GM11168 (cell line): ENCODE results near the gene NFILZ.

ENCODE experiments used
- in situ Hi-C: fragments of 300-500 bp; cut with MboI; formaldehyde crosslinking; loops from one replicate; pipeline ENCODE4 v1.12.0; 2022; ENCODE audit warnings: low sequenced_read_pairs; ENCODE audit not compliant: unreplicated experiment

The NFILZ gene

DNA sequence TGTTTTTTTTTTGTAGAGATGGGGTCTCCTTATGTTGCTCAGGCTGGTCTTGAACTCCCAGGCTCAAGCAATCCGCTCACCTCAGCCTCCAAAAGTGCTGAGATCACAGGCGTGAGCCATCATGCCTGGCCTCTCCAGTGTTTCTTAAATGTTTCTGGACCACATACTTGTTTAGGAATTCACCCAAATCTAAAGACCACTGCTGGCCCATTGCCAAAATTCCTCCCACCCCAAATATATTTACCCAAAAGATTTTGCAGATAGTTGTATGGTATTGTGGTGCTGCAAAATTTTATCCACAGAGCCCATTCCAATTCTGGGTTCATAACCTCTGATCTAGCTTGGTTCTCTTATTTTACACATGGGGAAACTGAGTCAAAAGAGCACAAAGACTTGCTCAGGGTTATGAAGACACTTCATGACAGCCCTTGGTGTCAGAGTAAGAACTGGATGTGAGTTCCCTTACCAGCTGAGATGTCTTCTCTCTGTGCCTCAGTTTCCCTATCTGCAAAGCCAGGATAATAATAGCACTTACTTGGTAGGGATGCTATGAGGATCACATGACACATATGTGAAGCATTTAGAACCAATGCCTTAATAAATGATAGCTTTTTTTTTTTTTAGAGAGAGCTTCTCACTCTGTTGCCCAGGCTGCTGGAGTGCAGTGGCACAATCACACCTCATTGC lies 10.9 kb downstream of the NFILZ start:
- in situ Hi-C loops: no loop called here

DNA sequence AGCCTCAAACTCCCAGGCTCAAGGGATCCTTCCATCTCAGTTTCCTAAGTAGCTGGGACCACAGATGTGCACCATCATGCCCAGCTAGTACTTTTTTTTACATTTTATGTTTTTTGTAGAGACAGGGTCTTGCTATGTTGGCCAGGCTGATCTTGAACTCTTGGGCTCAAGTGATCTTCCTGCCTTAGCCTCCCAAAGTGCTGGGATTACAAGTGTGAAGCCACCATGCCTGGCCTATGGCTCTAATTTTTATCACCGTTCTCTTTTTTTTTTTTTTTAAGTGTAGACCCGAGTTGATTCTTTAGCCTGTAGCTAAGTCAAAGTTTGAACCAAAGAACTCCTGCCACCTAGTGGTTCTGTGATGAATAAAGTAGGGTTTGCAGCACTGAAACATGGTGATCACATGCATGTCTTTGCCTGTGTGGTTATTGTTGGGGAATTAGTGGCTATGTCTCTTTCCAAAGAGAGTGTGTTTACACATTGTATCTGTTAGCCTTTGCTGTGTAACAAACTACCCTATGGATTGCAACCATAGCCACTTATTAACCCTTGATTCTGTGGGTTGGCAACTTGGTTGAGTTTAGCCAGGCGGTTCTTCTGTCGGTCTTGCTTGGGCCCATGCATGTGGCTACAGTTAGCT lies 11.6 kb downstream of the NFILZ start:
- in situ Hi-C loops: no loop called here

DNA sequence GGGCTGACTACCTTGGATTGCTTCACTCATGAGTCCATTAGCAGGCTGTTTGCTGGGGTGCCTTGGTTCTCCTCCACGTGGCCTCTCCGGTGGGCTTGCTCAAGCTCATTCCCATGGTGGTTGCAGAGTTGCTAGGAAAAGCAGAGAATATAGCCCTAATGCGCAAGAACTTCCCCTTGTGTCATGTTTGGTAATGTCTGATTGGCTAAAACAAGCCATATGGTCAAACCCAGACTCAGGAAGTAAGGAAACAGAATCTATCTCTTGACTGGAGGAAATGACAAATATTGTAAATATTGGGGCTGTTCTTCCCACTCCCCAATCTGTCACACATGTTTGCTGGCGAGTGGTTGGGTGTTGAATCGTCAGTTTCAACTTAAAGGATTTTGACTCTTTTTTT lies 12.1 kb downstream of the NFILZ start:
- in situ Hi-C loops: no loop called here

DNA sequence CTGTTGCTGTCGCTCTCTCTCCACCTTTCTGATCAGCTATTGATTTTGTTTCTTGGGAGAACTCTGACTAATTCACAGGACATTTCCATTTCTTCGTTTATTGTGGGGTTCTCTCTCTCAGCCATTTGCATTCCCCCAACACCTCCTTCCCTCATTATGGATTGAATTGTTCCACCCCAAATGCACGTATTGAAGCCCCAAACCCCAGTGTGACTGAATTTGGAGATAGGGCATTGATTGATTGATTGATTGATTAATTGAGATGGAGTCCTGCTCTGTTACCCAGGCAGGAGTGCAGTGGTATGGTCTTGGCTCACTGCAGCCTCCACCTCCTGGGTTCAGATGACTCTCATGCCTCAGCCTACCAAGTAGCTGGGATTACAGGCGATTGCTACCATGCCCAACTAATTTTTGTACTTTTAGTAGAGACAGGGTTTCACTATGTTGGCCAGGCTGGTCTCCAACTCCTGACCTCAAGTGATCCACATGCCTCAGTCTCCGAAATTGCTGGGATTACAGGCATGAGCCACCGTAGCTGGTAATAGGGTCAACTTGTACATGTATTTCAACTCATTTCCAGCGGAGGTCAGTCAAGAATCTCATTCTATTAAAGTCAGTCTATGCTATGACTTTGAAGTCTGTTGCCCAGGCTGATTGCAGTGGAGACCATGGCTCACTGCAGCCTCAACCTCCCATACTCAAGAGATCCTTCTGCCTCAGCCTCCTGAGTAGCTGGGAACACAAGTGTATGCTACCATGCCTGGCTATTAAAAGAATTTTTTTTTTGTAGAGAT lies 13.6 kb downstream of the NFILZ start:
- in situ Hi-C loops: no loop called here

DNA sequence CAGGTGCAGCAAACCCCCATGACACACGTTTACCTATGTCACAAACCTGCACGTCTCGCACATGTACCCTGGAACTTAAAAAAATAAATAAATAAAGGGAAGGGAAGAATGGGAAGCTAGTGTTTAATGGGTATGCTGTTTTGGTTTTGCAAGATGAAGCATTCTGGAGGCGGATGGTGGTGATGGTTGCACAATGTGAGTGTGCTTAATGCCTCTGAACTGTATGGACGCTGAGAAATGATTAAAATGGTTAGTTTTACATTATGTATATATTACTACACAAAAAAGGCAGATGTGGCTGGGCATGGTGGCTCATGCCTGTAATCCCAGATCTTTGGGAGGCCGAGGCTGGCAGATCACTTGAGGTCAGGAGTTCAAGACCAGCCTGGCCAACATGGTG lies 17.8 kb downstream of the NFILZ start:
- in situ Hi-C loops: no loop called here

DNA sequence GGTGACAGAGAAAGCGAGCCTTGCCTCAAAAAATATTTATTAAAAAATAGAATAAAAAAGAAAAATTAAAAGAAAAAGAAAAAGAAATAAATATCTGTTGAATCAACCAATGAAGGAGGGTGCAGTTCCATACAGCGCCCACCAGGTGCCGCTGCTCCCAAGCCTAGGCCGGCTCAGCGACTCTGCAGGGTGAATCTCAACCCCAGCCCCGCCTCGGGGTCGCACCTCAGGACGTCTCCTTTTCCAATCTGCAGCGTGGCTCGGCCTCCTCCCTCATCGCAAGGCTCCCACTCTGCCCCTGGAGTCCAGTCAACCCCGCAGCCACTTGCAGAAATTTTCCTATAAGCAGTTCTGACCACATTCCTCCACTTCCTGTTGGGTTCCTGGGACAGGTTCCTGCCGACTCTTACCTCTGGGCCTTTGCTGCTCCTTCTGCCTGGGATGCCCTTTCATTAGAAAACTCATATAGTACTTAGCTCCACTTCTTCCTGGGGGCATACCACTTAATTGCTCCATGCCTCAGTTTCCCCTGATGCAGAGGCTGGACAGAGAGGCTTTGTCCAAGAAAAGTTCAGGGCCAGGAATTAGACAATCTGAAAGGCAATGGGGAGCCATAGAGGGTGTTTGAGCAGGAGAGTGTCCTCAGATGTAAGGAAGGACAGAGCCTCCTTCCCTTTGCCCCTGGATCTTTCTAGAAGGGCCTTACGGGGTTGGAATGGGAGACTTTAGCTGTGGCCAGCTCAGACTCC lies 24.3 kb downstream of the NFILZ start:
- in situ Hi-C loops: no loop called here

DNA sequence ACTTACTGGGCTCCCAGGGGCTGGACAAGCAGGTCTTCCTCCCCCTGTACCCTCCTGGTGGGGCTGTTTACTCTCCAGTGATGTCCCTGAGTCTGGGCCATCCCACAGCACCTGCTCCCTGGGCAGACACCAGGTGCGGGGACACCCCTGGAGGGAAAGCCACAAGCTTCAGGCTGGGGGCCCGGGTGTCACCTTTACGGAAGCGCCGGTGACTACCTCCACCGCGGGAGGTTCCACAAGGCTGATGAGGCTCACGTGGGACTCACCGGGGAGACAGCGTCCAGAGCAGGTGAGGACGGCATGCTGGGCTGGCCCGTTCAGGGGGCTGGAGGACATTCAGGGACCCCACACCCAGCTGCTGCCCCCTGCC lies 24.9 kb downstream of the NFILZ start:
- in situ Hi-C loops: no loop called here

DNA sequence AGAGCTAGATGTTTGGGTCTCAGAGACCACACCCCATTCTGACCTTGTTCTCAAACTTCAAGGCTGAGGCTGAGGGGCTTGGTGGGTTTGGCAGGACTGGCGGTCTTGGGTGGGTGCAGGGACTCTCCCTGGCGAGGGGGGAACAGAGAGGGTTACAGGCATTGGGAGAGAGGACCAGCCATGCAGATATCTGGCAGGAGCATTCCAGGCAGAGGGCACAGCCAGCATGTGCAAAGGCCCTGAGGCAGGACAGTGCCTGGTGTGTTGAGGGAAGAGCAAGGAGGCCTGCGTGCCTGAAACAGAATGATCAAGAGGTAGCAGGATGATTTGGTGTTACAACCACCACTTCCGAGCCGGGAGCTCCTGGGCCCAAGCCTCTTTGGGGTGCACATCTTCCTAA lies 27.4 kb downstream of the NFILZ start:
- in situ Hi-C loops: no loop called here

DNA sequence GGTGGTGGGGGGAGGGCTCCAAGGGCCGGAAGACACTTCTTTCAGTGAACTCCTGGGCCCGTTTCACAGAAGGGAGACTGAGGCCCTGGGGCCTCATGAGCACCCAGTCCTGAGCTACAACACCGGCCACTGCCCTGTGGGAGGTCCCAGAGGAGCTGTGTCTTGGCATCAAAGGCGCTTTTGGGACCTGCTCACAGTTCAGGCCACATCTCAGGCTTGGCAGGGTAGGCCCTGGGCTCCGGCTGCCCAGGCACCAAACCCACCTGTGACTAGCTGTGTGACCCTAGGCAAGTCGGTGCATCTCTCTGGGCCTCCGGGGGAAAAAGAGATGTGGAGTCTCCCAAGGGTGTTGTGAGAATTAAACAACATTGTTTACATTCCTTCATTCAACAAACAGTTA lies 29.5 kb downstream of the NFILZ start:
- in situ Hi-C loops: no loop called here

DNA sequence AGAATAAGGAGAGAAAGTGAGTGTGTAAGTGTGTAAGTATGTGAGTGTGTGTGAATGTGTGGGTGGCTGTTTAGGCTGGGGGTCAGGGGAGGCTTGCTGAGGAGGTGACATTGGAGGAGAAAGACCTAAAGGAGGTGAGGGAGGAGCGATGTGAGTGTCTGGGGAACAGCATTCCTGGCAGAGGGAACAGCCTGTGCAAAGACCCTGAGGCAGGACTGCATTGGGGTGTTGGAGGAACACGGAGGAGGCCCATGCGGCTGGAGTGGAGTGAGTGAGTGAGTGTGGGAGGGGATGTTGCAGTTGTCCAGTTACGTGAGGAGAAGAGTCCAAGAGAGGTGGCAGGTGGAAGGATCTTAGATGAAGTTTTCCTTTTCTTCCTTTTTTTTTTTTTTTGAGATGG lies 31.8 kb downstream of the NFILZ start:
- in situ Hi-C loops: no loop called here

DNA sequence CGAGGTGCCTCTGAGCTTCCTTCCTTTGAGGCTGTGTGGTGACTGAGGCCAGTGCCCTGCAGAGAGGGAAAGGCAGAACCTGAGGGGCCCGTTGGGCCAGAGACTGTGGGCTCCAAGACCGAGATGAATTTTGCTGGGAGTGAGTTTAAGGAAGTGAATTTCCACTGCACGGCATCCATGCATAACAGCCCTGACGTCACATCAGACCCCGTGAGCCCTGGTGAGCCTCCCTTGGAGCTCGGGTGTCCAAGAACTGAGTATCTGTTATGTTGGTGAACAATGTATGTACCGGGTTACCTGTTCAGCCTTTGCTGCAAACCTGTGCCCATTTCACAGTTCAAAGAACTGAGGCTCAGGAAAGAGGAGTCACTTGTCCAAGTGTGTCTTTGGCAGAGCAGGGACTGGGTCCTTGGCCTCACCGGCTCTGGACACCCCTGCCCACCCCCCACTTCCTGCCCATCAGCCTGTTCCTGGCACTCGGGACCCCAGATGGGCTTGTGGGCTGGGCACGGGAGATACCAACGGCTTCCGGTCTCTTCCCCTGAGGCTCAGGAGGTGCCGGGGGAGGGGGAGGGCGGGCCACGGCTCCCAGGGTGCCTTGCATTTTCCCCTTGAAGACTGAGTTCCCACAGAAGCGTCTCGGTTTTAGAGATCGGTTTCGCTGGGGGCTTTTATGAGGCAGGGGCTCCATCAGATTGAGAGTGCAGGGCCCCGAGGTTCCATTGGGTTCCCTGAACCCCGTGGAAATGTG lies 33.7 kb downstream of the NFILZ start:
- in situ Hi-C loops: no loop called here

DNA sequence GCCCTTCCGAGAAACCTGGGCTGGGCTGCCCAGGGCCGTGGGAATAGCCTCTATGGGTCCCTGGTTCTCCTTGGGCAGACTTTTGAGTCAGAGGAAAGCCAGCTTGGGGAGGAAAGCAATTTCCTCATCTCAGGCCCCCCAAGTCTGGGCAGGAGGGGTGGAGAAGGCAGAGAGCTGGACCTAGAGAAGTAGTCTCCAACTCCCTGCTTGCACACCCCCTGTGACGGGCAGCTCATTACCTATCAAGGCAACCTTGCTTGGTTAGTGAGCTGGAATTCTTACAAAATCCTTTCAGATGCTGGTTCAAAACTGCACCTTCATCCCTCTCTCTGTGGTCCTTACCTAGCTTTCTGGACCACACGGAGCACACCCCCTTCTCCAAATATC lies 34.2 kb downstream of the NFILZ start:
- in situ Hi-C loops: no loop called here

DNA sequence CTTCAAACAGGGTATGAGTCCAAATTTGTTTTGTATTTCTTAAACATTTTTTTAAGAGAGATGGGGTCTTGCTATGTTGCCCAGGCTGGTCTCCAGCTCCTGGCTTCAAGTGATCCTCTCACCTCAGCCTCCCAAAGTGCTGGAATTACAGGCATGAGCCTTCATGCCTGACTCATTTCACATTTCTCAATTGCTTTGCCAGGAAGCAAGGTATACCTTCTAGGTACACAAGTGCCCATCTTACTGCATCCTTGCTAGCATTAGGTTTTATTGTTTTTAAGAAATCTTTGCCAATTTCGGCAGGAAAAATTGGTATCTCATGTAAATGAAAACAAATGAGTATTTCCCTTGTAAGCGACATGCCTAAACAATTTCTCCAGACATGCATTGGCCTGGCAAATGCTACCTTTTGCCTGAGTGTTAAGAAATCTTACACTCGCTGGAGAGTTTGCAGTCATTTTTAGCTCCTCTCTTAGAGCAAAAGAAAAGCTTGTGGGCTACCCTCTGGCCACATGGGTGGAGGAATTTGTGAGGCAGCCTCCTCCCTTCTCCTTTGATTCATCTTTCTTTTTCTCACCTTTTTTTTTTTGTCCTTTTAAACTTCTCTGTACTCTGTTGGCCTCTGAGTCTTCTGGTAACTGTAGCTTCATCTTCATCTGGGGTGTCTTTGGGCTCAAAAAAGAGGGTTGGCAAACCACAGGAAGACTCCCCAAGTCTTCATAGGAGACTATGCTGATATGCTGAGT lies 35.2 kb downstream of the NFILZ start:
- in situ Hi-C loops: no loop called here

DNA sequence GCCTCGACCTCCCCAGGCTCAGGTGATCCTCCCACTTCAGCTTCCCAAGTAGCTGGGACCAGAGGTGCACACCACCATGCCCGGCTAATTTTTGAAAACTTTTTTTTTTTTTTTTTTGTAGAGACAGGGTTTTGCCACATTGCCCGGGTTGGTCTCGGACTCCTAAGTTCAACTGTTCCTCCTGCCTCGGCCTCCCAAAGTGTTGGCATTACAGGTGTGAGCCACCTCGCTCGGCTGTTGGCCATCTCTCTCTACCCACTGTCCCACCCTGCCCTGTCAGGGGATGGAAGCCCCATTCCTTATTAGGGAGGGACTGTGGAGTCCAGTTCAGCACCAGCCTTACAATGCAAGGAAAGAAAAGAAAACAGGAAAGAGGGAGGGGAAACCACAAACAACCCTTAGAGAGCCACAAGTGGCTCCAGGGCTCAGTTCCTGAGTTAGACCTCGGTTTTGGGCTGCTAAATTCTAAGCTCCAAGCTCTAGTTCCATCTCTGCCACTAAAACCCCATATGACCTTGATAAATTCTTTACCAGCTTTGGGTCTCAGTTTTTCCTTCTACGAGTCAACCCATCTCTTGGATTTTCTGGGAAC lies 36.5 kb downstream of the NFILZ start:
- in situ Hi-C loops: no loop called here

DNA sequence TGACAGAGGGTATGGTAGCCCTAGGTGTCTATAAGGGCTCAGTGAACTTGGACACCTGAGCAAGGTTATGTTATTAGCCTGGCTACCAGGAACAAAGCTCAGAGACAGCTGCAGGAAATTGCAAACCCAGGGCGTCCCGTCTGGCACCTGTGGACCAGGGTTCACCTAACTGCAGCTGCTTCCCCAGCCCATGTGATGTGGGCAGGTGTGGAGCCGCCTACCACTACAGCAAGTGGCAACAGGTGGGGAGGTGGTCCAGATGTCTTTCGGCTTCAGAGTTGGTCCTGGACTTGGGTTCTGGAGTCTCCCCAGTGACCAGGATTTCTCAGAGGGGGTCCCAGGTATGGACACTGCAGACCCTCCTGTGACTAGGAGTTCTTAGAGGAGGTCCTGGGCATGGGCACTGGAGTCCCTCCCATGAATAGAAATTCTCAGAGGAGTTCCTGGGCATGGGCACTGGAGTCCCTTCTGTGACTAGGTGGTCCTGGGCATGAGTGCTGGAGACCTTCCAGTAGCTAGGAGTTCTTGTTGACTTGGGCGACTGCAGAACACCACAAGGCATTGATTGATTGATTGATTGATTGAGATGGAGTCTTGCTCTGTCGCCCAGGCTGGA lies 43.0 kb downstream of the NFILZ start:
- in situ Hi-C loops: no loop called here

DNA sequence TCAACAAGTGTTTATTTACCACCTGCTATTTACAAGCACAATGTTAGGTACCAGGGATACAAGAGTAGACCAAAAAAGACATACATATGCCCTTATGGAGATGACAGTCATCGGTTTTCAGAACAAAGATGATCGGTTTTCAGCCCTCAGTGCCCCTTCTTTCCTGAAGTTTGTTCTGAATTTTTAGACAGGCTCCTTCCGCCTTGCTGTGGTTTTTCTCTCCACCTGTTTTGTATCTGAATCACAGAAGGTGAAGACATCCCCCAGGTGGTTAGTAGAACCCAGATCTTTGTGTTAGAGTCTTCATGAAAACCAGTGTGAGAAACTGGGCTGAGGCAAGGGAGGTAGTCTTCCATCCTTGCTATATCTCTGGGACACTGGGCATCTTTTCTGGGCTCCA lies 44.6 kb downstream of the NFILZ start:
- in situ Hi-C loops: no loop called here

DNA sequence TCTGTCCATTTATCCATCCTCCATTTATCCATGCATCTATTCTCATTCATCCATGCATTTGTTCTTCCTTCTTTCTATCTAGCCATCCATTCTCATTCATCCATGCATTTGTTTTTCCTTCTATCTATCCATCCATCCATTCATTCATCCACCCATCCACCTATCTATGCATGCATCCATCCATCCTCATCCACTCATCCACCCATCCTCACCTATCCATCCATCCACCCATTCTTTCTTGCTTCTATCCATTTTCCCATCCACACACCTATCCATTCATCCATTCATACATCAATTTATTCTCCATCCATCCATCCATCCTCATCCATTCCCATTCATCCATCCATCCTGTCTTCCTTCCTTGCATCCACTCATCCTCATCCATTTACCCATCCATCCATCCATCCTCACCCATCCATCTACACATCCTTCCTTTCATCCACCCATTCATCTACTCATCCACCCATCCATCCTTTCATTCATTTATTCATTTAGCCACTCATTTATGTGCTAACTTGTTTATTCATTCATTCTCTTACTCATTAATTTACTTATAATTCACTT lies 47.9 kb downstream of the NFILZ start:
- in situ Hi-C loops: no loop called here
